Thyroid gland (tissue), 4 donors: ENCODE data around the gene RNU5D-1.

Source experiments
- CTCF ChIP-seq, 6 experiments: fragments of 200-600 bp in 3 of 6; fragments of 450-650 bp in 3 of 6; sonication (generic) in 3 of 6; IDR thresholded peaks; one replicate each; pipeline ENCODE4 v1.5.1; 2016 to 2019; ENCODE audit warnings: antibody characterized with exemption in 6 of 6, mild to moderate bottlenecking in 2 of 6, inconsistent platforms in 1 of 6, moderate library complexity in 1 of 6
- POLR2A ChIP-seq, 2 donors: fragments of 450-650 bp; IDR thresholded peaks; one replicate each; pipeline ENCODE4 v1.6.1; 2017; ENCODE audit warnings: antibody characterized with exemption in 2 of 2, mild to moderate bottlenecking in 2 of 2, moderate library complexity in 1 of 2

- TF ChIP-seq CTCF (IDR thresholded peaks at IDR 0.05): peak in 3 of 6 experiments; percentile 37 to 69 (median 46)
- TF ChIP-seq POLR2A (IDR thresholded peaks at IDR 0.05): no peak
These were observed 22.8 kb downstream of the RNU5D-1 start for GRCh38 chr1:44707959-44708831.
